Natural killer cell (primary cell): ENCODE results near the gene MAP2K3. TPM values are rescaled to one million over a fixed set of nuclear protein-coding genes. Genes with fewer than 3 reads are reported as not detected.

Experiments used
- ATAC-seq, 3 donors: fragments of 150-1000 bp in 2 of 3; fragments of 200-7000 bp in 1 of 3; cut with Tn5 transposase; 1 replicate in 1 of 3; 2 replicates in 2 of 3; pipeline ENCODE4 v1.10.0; 2021; ENCODE audit warnings: mild to moderate bottlenecking in 2 of 3, moderate library complexity in 2 of 3
- DNase-seq, 2 donors: peaks; one replicate each; pipeline versions ENCODE4 v3.0.0 to v3.0.0-alpha.2; 2013 to 2021; ENCODE audit warnings: mixed read lengths in 1 of 2
- H3K27ac ChIP-seq: one replicate; pipeline ENCODE4 v1.5.1; 2013; ENCODE audit warnings: mild to moderate bottlenecking, low read length
- H3K27me3 ChIP-seq: one replicate; pipeline ENCODE4 v1.6.1; 2013; ENCODE audit warnings: low read length; ENCODE audit not compliant: control insufficient read depth, insufficient read depth
- H3K36me3 ChIP-seq: one replicate; pipeline ENCODE4 v1.6.1; 2013; ENCODE audit warnings: low read length; ENCODE audit not compliant: control insufficient read depth, insufficient read depth
- H3K4me1 ChIP-seq: one replicate; pipeline ENCODE4 v1.6.1; 2013; ENCODE audit warnings: low read length; ENCODE audit not compliant: control insufficient read depth, insufficient read depth
- H3K4me3 ChIP-seq: one replicate; pipeline ENCODE4 v1.5.1; 2013; ENCODE audit warnings: low read length
- H3K9me3 ChIP-seq: one replicate; pipeline ENCODE4 v1.6.1; 2013; ENCODE audit warnings: low read length; ENCODE audit not compliant: control insufficient read depth, insufficient read depth
- H3K27ac Mint-ChIP-seq, 2 donors: one replicate each; pipeline ENCODE4 v1.8.0; 2022; ENCODE audit warnings: mild to moderate bottlenecking in 2 of 2, mixed read lengths in 2 of 2, moderate library complexity in 1 of 2
- H3K27me3 Mint-ChIP-seq, 2 donors: one replicate each; pipeline ENCODE4 v1.8.0; 2022; ENCODE audit warnings: low read depth in 2 of 2, mixed read lengths in 2 of 2
- H3K36me3 Mint-ChIP-seq: one replicate; pipeline ENCODE4 v1.8.0; 2022; ENCODE audit warnings: mixed read lengths
- H3K4me1 Mint-ChIP-seq, 2 donors: one replicate each; pipeline ENCODE4 v1.8.0; 2022; ENCODE audit warnings: mixed read lengths in 2 of 2
- H3K4me3 Mint-ChIP-seq: one replicate; pipeline ENCODE4 v1.8.0; 2022; ENCODE audit warnings: mild to moderate bottlenecking, moderate library complexity, mixed read lengths
- H3K9me3 Mint-ChIP-seq, 2 donors: one replicate each; pipeline ENCODE4 v1.8.0; 2022; ENCODE audit warnings: mixed read lengths in 2 of 2
- WGBS: methylation state at CpG from one replicate; pipeline ENCODE4 v1.1.7; 2013; ENCODE audit warnings: missing lambda C conversion rate; ENCODE audit not compliant: insufficient coverage; 5-methylcytosine and 5-hydroxymethylcytosine counted together
- intact Hi-C: fragments of 100-400 bp; cut with micrococcal nuclease; formaldehyde crosslinking; loops from one replicate; pipeline ENCODE4 v1.14.2; 2022
- total RNA-seq, 4 donors: library from RNA; stranded (reverse); fragments of 120-200 nt in 1 of 4; gene quantifications; one replicate each; pipeline versions ENCODE4 v1.2.3 to v1.2.4, GENCODE V29; 2013 to 2022
- TF ChIP-seq, protein P1 (sequence below): fragments of 200-600 bp; IDR thresholded peaks from one replicate; pipeline ENCODE4 v1.8.0; 2022; ENCODE audit warnings: antibody characterized with exemption

The MAP2K3 gene
- total RNA-seq, 3 donors from 2014 or later (not counting 1 experiment from before 2014, with no cell fraction given) = 139 to 165 (median 162) TPM

DNA sequence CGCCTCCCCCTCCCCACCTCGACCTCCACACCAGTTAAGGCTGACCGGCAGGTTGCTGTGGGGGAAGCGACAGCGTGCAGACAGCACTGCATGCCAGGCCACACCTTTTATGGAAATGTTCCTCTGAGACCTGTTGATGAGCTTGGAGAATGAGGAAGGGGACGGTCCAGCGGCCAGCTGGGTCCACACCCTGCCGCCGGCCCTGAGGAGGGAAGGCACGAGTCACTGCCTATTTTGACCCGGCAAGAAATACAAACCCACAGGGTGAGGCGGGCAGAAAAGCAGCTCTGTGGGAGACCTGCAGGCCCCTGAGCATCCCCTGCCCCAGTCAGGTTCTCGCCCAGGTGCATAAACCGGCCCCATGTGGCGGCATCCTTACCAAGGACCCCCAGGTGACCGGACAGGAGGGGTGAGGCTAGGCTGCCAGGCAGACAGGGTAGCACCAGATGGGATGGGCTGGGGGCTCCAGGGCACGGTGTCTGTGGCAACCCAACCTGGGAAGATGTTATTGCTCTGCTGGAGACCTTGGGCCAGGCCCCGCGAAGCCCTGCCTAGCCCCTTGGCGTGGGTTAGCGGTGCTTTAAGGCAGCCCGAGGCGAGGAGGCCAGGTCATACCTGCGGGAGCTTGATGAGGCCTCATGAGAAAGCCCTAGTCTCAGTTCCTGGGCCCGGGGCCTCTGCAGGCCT is 44.0 kb upstream of the MAP2K3 start:
- no peaks in the 10 kb centered on the region for H3K27me3 ChIP-seq
- no peak overlapping the region for H3K27ac Mint-ChIP-seq
- no peaks in the 10 kb centered on the region for H3K27me3 Mint-ChIP-seq
- peaks cover 5% of the 10 kb centered on the region for H3K36me3 ChIP-seq
- no peaks in the 10 kb centered on the region for H3K4me1 ChIP-seq
- 79% methylated on average over 25 of the region's 25 CpGs for WGBS
- DNase-seq (no peak), ATAC-seq (no peak)
- intact Hi-C loops = no loop called here
- H3K4me1 Mint-ChIP-seq = peaks cover 5 to 6% of the 10 kb centered on the region in 2 donors
- no peak overlapping the region for H3K27ac ChIP-seq
- no peaks in the 10 kb centered on the region for H3K9me3 ChIP-seq
- no peak overlapping the region for H3K4me3 ChIP-seq
- H3K9me3 Mint-ChIP-seq = no peaks in the 10 kb centered on the region
- H3K36me3 Mint-ChIP-seq = no peaks in the 10 kb centered on the region
- TF ChIP-seq, protein P1, sequence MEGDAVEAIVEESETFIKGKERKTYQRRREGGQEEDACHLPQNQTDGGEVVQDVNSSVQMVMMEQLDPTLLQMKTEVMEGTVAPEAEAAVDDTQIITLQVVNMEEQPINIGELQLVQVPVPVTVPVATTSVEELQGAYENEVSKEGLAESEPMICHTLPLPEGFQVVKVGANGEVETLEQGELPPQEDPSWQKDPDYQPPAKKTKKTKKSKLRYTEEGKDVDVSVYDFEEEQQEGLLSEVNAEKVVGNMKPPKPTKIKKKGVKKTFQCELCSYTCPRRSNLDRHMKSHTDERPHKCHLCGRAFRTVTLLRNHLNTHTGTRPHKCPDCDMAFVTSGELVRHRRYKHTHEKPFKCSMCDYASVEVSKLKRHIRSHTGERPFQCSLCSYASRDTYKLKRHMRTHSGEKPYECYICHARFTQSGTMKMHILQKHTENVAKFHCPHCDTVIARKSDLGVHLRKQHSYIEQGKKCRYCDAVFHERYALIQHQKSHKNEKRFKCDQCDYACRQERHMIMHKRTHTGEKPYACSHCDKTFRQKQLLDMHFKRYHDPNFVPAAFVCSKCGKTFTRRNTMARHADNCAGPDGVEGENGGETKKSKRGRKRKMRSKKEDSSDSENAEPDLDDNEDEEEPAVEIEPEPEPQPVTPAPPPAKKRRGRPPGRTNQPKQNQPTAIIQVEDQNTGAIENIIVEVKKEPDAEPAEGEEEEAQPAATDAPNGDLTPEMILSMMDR = no peak
- no peak overlapping the region for H3K4me3 Mint-ChIP-seq

DNA sequence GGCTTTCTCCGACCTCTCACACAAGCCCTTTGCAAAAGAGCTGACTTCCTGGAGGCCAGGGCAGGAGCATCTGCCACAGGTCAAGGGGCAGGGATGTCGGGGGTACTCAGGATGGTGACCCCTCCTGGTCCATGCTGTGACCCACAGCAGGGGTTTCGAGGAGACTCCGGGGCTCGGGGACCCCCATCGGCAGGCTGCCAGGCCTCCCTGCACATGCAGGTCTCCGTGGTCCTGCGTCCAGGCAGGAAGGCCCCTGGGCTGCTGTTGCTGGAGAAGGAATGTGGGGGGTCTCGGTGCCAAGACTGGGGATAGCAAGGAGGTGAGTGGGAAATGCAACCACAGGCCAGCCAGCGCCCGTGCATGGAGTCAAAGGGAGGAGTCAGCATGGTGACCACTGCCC is 42.9 kb upstream of the MAP2K3 start:
- Mint-ChIP-seq H3K27me3 (no peaks in the 10 kb centered on the region), H3K27ac (no peak overlapping the region), H3K4me3 (no peak overlapping the region), H3K9me3 (no peaks in the 10 kb centered on the region), H3K4me1 (peaks cover 5 to 6% of the 10 kb centered on the region in 2 donors), H3K36me3 (no peaks in the 10 kb centered on the region)
- intact Hi-C loops = no loop called here
- 91% methylated on average over 11 of the region's 11 CpGs for WGBS
- Histone ChIP-seq H3K9me3 (no peaks in the 10 kb centered on the region), H3K27me3 (no peaks in the 10 kb centered on the region), H3K36me3 (peaks cover 5% of the 10 kb centered on the region), H3K27ac (no peak overlapping the region), H3K4me1 (no peaks in the 10 kb centered on the region), H3K4me3 (no peak overlapping the region)
- TF ChIP-seq, protein P1 = no peak
- DNase-seq (no peak), ATAC-seq (no peak)

DNA sequence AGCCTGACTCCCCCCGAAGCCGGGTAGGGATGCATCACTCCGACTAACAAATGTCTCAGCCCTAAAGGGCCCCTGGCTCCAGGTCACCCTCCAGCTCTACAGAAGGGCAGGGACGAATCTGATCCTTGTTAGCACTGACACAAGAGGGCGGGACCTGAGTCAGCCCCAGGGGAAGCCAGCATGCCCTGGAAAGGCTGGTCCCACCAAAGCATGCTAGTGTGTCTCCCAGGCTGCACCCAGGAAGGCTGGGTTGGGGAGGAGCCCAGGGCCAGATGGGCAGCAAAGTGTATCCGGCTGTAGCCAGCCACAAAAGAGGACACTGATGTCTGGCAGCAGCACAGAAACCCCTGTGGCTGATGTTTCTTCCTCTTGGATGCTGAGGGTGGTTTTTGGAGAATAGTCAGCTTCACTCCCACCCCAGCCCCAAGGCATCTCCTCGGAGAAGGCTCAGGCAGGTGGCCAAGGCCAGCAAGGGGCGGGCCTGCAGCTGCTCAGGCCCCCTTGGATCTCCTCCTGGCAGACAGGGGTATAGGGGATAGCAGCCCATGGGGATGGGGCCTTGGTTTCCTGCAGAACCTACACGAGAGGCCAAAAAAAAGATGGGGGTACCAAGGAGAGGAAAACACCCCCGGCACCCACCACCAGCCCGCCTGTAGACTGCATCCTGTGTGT is 42.3 kb upstream of the MAP2K3 start:
- DNase-seq (no peak), ATAC-seq (no peak)
- Histone ChIP-seq H3K36me3 (peaks cover 5% of the 10 kb centered on the region), H3K27ac (no peak overlapping the region), H3K4me3 (no peak overlapping the region), H3K27me3 (no peaks in the 10 kb centered on the region), H3K9me3 (no peaks in the 10 kb centered on the region), H3K4me1 (no peaks in the 10 kb centered on the region)
- Mint-ChIP-seq H3K36me3 (no peaks in the 10 kb centered on the region), H3K27me3 (no peaks in the 10 kb centered on the region), H3K4me3 (no peak overlapping the region), H3K4me1 (peaks cover 5 to 6% of the 10 kb centered on the region in 2 donors), H3K9me3 (no peaks in the 10 kb centered on the region), H3K27ac (no peak overlapping the region)
- intact Hi-C loops = no loop called here
- TF ChIP-seq, protein P1 = no peak
- WGBS = 86% methylated on average over 10 of the region's 11 CpGs
